ENCODE measurements around the gene TEX11.
"Not testable (repeated sequence)": the region's sequence is repeated elsewhere in the genome, so short reads cannot be mapped to it uniquely, and the experiment has no call there.

The TEX11 gene

DNA sequence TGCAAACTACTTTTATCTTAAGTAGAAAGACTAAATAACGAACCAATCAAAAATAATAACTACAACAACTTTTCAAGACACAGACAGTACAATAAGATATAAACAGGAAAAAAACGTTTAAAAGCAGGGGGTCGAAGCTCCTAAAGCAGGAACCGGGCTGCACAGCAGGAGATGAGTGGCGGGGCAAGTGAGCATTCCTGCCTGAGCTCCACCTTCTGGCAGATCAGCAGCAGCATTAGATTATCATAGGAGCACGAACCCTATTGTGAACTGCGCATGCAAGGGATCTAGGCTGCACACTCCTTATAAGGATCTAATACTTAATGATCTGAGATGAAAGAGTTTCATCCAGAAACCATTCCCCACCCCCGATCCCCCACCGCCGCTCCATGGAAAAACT, 146.2 kb downstream of the TEX11 start:
- H3K4me3 ChIP-seq (ENCODE audit: low read depth, low read length), result no peak overlapping the region
- in situ Hi-C loops (cut with HindIII; ENCODE audit: low sequenced_read_pairs), result no loop called here
- TF ChIP-seq, protein P1, sequence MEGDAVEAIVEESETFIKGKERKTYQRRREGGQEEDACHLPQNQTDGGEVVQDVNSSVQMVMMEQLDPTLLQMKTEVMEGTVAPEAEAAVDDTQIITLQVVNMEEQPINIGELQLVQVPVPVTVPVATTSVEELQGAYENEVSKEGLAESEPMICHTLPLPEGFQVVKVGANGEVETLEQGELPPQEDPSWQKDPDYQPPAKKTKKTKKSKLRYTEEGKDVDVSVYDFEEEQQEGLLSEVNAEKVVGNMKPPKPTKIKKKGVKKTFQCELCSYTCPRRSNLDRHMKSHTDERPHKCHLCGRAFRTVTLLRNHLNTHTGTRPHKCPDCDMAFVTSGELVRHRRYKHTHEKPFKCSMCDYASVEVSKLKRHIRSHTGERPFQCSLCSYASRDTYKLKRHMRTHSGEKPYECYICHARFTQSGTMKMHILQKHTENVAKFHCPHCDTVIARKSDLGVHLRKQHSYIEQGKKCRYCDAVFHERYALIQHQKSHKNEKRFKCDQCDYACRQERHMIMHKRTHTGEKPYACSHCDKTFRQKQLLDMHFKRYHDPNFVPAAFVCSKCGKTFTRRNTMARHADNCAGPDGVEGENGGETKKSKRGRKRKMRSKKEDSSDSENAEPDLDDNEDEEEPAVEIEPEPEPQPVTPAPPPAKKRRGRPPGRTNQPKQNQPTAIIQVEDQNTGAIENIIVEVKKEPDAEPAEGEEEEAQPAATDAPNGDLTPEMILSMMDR (IDR thresholded peaks at IDR 0.05; ENCODE audit: low read depth, low read length, missing control alignments), result no peak
- DNase-seq (ENCODE audit: low read depth), result no peak

DNA sequence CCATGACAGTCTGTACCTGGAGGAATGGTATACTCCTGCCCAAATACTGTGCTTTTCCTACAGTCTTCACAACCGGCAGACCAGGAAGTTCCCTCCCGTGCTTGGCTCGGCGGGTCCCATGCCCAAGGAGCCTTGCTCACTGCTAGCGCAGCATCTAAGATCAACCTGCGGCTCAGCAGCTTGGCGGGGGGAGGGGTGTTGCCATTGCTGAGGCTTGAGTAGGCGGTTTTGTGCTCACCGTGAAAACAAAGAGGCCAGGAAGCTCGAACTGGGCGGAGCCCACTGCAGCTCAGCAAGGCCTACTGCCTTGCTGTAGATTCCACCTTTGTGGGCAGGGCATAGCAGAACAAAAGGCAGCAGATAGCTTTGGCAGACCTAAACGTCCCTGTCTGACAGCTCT, 152.7 kb downstream of the TEX11 start:
- TF ChIP-seq, protein P1 (IDR thresholded peaks at IDR 0.05; ENCODE audit: low read depth, low read length, missing control alignments), result no peak
- no peak overlapping the region for H3K4me3 ChIP-seq (ENCODE audit: low read depth, low read length)
- DNase-seq (ENCODE audit: low read depth), result no peak
- in situ Hi-C loops (cut with HindIII; ENCODE audit: low sequenced_read_pairs), result no loop called here

DNA sequence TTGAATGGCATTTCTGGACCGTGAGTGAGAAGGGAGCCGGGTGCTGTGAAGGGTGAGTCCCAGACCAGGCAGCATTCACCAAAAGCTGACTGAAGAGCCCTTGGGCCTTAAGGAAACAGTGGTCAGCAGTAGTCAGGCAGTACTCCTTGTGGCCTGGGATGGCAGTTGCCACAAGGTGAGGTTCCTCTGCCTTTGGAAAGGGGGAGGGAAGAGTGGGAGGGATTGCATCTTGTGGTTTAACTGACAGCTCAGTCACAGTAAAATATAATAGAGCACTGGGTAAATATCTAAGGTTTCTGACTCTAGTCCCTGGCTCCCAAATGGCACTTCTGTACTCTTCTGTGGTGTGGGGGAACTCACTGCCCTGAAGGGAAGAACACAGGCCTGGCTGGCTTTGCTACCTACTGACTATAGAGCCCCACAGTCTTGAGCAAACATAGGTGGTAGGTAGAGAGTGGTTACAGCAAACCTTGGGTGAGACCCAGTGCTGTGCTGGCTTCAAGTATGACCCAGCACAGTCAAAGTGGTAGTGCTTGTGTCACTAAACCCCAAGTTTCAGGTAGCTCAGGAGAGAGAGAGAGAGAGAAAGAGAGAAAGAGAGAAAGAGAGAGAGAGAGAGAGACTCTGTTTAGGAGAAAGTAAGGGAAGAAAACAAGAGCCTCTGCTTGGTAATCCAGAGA, 154.2 kb downstream of the TEX11 start:
- H3K4me3 ChIP-seq (ENCODE audit: low read depth, low read length), result no peak overlapping the region
- in situ Hi-C loops (cut with HindIII; ENCODE audit: low sequenced_read_pairs), result no loop called here
- DNase-seq (ENCODE audit: low read depth), result no peak
- TF ChIP-seq, protein P1 (IDR thresholded peaks at IDR 0.05; ENCODE audit: low read depth, low read length, missing control alignments), result no peak

DNA sequence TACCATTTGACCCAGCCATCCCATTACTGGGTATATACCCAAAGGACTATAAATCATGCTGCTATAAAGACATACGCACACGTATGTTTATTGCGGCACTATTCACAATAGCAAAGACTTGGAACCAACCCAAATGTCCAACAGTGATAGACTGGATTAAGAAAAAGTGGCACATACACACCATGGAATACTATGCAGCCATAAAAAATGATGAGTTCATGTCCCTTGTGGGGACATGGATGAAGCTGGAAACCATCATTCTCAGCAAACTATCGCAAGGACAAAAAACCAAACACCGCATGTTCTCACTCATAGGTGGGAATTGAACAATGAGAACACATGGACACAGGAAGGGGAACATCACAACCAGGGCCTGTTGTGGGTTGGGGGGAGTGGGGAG, 174.7 kb downstream of the TEX11 start:
- H3K4me3 ChIP-seq (ENCODE audit: low read depth, low read length); in situ Hi-C loops (cut with HindIII; ENCODE audit: low sequenced_read_pairs); DNase-seq (ENCODE audit: low read depth): not testable (repeated sequence)

DNA sequence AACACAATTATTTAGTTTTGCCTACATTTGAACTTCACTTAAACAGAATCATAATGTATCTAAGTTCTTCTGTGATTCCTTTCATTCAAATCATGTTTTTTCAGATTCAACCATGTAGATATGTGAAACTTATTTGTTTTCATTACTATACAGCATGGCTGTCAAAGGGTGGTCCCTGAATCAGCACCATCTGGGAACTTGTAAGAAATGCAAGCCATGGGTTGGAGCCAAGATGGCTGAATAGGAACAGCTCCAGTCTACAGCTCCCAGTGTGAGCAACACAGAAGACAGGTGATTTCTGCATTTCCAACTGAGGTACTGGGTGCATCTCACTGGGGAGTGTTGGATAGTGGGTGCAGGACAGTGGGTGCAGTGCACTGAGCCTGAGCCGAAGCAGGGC, 180.6 kb downstream of the TEX11 start:
- in situ Hi-C loops (cut with HindIII; ENCODE audit: low sequenced_read_pairs); H3K4me3 ChIP-seq (ENCODE audit: low read depth, low read length); DNase-seq (ENCODE audit: low read depth): not testable (repeated sequence)

DNA sequence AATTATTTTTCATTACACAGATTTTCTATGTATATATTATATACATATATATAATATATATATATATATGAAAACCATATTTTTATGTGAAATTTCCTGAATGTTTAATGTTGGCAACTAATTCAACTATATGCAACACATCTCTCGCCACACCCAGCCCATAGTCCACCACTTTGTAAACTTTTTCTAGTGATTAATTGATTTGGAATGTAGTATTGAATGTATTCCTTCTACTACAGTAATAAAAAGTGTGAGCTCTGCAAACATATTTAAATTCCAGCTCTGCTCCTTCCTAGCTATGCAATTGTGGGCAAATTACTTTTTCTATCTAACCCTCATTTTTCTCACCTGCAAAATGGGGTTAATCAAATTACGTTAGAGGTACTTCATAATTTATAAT, 187.8 kb downstream of the TEX11 start:
- no peak overlapping the region for H3K4me3 ChIP-seq (ENCODE audit: low read depth, low read length)
- TF ChIP-seq, protein P1 (IDR thresholded peaks at IDR 0.05; ENCODE audit: low read depth, low read length, missing control alignments), result no peak
- in situ Hi-C loops (cut with HindIII; ENCODE audit: low sequenced_read_pairs), result no loop called here
- no peak for DNase-seq (ENCODE audit: low read depth)

DNA sequence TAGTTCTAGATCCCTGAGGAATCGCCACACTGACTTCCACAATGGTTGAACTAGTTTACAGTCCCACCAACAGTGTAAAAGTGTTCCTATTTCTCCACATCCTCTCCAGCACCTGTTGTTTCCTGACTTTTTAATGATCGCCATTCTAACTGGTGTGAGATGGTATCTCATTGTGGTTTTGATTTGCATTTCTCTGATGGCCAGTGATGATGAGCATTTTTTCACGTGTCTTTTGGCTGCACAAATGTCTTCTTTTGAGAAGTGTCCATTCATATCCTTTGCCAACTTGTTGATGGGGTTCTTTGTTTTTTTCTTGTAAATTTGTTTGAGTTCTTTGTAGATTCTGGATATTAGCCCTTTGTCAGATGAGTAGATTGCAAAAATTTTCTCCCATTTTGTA, 197.2 kb downstream of the TEX11 start:
- in situ Hi-C loops (cut with HindIII; ENCODE audit: low sequenced_read_pairs); H3K4me3 ChIP-seq (ENCODE audit: low read depth, low read length); DNase-seq (ENCODE audit: low read depth): not testable (repeated sequence)

DNA sequence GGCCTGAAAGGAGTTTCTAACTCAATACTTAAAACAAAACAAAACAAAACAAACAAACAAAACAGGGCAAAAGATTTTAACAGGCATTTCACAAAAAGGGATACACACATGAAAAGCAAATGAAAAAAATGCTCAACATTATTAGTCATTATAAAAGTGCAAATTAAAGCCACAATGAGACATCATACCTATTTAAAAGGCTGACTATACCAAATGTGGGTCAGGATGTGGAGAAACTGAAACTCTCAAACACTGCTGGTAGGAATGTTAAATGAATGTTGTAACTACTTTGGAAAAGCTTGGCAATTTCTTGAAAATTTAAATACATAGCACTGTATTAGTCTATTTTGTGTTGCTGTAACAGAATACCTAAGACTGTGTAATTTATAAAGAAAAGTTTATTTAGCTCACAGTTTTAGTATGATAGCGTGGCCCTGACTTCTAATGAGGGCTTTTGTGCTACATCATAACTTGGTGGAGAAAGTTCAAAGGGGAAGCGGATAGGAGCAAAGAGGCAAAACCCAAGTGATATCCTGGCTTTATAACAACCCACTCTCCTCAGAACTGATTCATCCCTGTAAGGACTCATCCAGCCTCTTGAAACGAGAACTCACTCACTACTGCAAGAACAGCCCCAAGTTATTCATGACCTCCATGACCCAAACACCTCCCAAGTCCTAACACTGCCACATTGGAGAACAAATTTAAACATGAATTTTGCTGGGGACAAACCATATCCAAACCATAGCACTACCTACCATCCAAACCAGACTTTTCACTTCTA, 214.0 kb downstream of the TEX11 start:
- H3K4me3 ChIP-seq (ENCODE audit: low read depth, low read length), result no peak overlapping the region
- TF ChIP-seq, protein P1 (IDR thresholded peaks at IDR 0.05; ENCODE audit: low read depth, low read length, missing control alignments), result no peak
- no peak for DNase-seq (ENCODE audit: low read depth)
- in situ Hi-C loops (cut with HindIII; ENCODE audit: low sequenced_read_pairs), result no loop called here

DNA sequence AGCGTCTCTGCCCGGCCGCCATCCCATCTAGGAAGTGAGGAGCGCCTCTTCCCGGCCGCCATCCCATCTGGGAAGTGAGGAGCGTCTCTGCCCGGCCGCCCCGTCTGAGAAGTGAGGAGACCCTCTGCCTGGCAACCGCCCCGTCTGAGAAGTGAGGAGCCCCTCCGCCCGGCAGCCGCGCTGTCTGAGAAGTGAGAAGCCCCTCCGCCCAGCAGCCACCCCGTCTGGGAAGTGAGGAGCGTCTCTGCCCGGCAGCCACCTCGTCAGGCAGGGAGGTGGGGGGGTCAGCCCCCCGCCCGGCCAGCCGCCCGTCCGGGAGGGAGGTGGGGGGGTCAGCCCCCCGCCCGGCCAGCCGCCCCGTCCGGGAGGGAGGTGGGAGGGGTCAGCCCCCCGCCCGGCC, 229.1 kb downstream of the TEX11 start:
- in situ Hi-C loops (cut with HindIII; ENCODE audit: low sequenced_read_pairs); H3K4me3 ChIP-seq (ENCODE audit: low read depth, low read length); DNase-seq (ENCODE audit: low read depth): not testable (repeated sequence)

Measured in astrocyte of the cerebellum (primary cell).